Testis (tissue), 2 donors: ENCODE data around the gene DDX59.

Experiments
- CTCF ChIP-seq, 3 experiments: fragments of 450-650 bp in 2 of 3; fragments of 200-600 bp in 1 of 3; sonication (generic) in 1 of 3; IDR thresholded peaks; one replicate each; pipeline ENCODE4 v1.5.1; 2016 to 2019; ENCODE audit warnings: antibody characterized with exemption in 3 of 3, mild to moderate bottlenecking in 2 of 3, moderate library complexity in 1 of 3
- POLR2A ChIP-seq: fragments of 450-650 bp; IDR thresholded peaks from one replicate; pipeline ENCODE4 v1.6.1; 2017; ENCODE audit warnings: antibody characterized with exemption, mild to moderate bottlenecking, moderate library complexity

DNA sequence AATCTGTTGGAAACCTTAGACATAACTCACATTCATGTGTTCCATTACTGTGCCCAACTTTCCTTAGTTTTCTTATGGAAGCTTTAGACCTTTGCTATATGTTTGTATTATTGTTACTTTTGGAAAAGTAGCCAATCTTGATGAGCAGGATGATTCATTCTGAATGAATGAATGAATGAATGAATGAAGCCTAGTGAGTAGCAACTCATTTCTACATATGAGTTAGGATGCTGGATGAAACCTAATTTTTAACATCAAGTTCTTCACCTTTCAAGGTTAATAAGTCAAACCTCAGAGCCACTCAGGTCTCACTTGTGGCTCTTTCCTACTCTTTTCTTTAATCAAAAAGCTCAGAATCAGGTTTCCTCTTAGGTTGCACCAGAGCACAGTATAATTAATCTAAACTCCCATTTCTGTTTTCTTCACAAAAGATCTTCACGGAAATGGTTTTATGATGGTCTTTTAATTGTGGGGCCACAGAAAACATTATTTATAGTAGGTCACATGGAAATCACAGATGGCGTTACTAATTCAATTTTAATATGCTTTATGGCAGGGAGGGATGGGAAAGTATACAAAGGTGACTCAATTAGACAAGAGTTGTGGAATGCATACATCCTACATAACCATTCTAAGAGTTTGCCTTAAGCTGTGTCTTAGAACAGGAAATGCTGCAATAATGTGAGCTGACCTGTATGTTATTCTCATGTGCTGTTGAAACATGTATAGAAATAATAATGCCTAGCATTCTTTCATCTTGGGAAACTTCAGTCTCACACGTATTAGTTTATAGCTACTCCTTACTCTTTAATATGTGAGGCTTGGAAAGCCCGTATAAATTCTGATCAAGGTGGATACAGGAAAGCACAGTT is 4.5 kb upstream of the DDX59 start:
- TF ChIP-seq CTCF (IDR thresholded peaks at IDR 0.05) (no peak), POLR2A (no peak)
